Effector memory CD8-positive, alpha-beta T cell (primary cell): ENCODE results near the gene NME3.

ENCODE experiments used
- ATAC-seq: fragments of 150-1000 bp; cut with Tn5 transposase; replicated peaks from 2 replicates; pipeline ENCODE4 v1.10.0; 2021; ENCODE audit warnings: mild to moderate bottlenecking, moderate library complexity
- DNase-seq, 3 experiments: peaks; one replicate each; pipeline ENCODE4 v3.0.0; 2021
- H3K27ac Mint-ChIP-seq, 2 donors: one replicate each; pipeline ENCODE4 v1.8.0; 2022; ENCODE audit warnings: mild to moderate bottlenecking in 2 of 2, mixed read lengths in 2 of 2, moderate library complexity in 2 of 2
- H3K27me3 Mint-ChIP-seq, 2 donors: one replicate each; pipeline ENCODE4 v1.8.0; 2022; ENCODE audit warnings: mixed read lengths in 2 of 2
- H3K36me3 Mint-ChIP-seq: one replicate; pipeline ENCODE4 v1.8.0; 2022; ENCODE audit warnings: mild to moderate bottlenecking, moderate library complexity, mixed read lengths; ENCODE audit not compliant: insufficient read depth
- H3K4me1 Mint-ChIP-seq, 2 donors: one replicate each; pipeline ENCODE4 v1.8.0; 2022; ENCODE audit warnings: low read depth in 2 of 2, mixed read lengths in 2 of 2
- H3K4me3 Mint-ChIP-seq, 2 donors: one replicate each; pipeline ENCODE4 v1.8.0; 2022; ENCODE audit warnings: mild to moderate bottlenecking in 2 of 2, mixed read lengths in 2 of 2, moderate library complexity in 2 of 2
- H3K9me3 Mint-ChIP-seq, 2 donors: one replicate each; pipeline ENCODE4 v1.8.0; 2022; ENCODE audit warnings: mixed read lengths in 2 of 2

NME3 gene

DNA sequence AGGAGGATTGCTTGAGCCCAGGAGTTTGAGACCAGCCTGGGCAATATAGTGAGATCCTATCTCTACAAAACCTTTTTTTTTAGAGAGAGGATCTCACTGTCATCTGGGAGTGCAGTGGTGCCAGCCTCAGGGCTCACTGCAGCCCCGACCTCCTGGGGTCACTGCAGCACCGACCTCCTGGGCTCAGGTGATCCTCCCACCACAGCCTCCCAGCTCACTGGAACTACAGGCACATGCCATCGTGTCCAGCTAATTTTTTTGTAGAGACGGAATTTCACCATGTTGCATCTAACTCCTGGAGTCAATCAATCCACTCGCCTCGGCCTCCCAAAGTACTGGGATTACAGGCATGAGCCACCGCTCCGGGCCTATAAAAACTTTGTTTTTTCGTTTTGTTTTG lies 50.0 kb downstream of the NME3 start:
- no peak for DNase-seq
- H3K27ac Mint-ChIP-seq, result peak overlapping the region in 1 of 2 donors; percentile 39
- no peaks in the 10 kb centered on the region for H3K9me3 Mint-ChIP-seq
- no peak for ATAC-seq
- H3K36me3 Mint-ChIP-seq, result peaks cover 36% of the 10 kb centered on the region
- no peaks in the 10 kb centered on the region for H3K27me3 Mint-ChIP-seq
- no peak overlapping the region for H3K4me3 Mint-ChIP-seq
- peaks cover 21 to 32% of the 10 kb centered on the region in 2 donors for H3K4me1 Mint-ChIP-seq
